Activated CD8-positive, alpha-beta T cell treated with anti-CD3 and anti-CD28 coated beads for 36 hours (primary cell): ENCODE data around the gene ABCA12. TPM values are rescaled to one million over a fixed set of nuclear protein-coding genes. Genes with fewer than 3 reads are reported as not detected.
A peak's percentile ranks its signal among the peaks of the same experiment; 100 is the strongest.

Experiments used
- ATAC-seq: fragments of 200-7000 bp; cut with Tn5 transposase; one replicate; pipeline ENCODE4 v1.10.0; 2021; ENCODE audit warnings: mild to moderate bottlenecking, moderate library complexity
- CTCF ChIA-PET: fragments of 350-600 bp; sonication (Branson Sonifier 250); formaldehyde crosslinking; loops from one replicate; lab custom pipeline; 2021; ENCODE audit warnings: antibody characterized with exemption; lab: Charles Lee
- POLR2A ChIA-PET: fragments of 350-600 bp; sonication (Branson Sonifier 250); formaldehyde crosslinking; loops from one replicate; lab custom pipeline; 2021; ENCODE audit warnings: antibody characterized with exemption; lab: Charles Lee
- DNase-seq: peaks from one replicate; pipeline ENCODE4 v3.0.0-alpha.2; 2020
- H3K27ac Mint-ChIP-seq: one replicate; pipeline ENCODE4 v1.8.0; 2021; ENCODE audit warnings: mild to moderate bottlenecking, mixed read lengths
- H3K27me3 Mint-ChIP-seq: one replicate; pipeline ENCODE4 v1.8.0; 2021; ENCODE audit warnings: mixed read lengths
- H3K36me3 Mint-ChIP-seq: one replicate; pipeline ENCODE4 v1.8.0; 2021; ENCODE audit warnings: low read depth, mixed read lengths
- H3K4me1 Mint-ChIP-seq: one replicate; pipeline ENCODE4 v1.8.0; 2021; ENCODE audit warnings: low read depth, mixed read lengths
- H3K4me3 Mint-ChIP-seq: one replicate; pipeline ENCODE4 v1.8.0; 2021; ENCODE audit warnings: mild to moderate bottlenecking, moderate library complexity, mixed read lengths
- H3K9me3 Mint-ChIP-seq: one replicate; pipeline ENCODE4 v1.8.0; 2021; ENCODE audit warnings: mixed read lengths
- intact Hi-C: fragments of 100-400 bp; cut with micrococcal nuclease; formaldehyde crosslinking; loops from one replicate; pipeline ENCODE4 v1.10.0; 2022
- total RNA-seq, 2 experiments: library from RNA; stranded (reverse); gene quantifications; one replicate each; pipeline ENCODE4 v1.2.3, GENCODE V29; 2021
- TF ChIP-seq, protein P1 (sequence below): fragments of 200-600 bp; IDR thresholded peaks from one replicate; pipeline ENCODE4 v1.8.0; 2022; ENCODE audit warnings: antibody characterized with exemption, mild to moderate bottlenecking

The ABCA12 gene
- total RNA-seq, 2 experiments from 2014 or later, result not detected

DNA sequence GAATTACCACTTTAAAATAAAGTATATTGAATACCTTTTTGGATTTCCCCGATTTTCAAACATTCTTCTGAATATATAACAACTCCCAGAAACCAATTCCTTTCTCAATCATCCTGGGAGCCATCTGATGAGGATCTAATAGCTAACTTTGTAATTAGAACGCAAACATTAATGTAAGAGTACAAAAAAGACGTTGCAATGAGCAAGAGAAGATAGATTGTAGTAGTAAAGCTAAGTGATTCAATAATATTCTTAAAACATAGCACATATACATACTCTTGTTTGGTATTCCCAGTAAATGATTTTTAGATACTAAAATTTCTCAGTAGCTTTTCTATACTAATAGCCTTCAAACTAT, 1.1 kb downstream of the ABCA12 start:
- ChIA-PET POLR2A (no interaction called here), CTCF (interaction anchor here (0.9 kb wide), 1 partner anchor 15 kb away, joined by 4 read pairs; no protein-coding TSS in a partner anchor)
- intact Hi-C loops, result no loop called here
- Mint-ChIP-seq H3K9me3 (no peaks in the 10 kb centered on the region), H3K27me3 (peaks cover 14% of the 10 kb centered on the region), H3K4me1 (no peaks in the 10 kb centered on the region), H3K27ac (no peak overlapping the region), H3K36me3 (no peaks in the 10 kb centered on the region), H3K4me3 (no peak overlapping the region)
- DNase-seq (no peak), ATAC-seq (no peak)
- TF ChIP-seq, protein P1, sequence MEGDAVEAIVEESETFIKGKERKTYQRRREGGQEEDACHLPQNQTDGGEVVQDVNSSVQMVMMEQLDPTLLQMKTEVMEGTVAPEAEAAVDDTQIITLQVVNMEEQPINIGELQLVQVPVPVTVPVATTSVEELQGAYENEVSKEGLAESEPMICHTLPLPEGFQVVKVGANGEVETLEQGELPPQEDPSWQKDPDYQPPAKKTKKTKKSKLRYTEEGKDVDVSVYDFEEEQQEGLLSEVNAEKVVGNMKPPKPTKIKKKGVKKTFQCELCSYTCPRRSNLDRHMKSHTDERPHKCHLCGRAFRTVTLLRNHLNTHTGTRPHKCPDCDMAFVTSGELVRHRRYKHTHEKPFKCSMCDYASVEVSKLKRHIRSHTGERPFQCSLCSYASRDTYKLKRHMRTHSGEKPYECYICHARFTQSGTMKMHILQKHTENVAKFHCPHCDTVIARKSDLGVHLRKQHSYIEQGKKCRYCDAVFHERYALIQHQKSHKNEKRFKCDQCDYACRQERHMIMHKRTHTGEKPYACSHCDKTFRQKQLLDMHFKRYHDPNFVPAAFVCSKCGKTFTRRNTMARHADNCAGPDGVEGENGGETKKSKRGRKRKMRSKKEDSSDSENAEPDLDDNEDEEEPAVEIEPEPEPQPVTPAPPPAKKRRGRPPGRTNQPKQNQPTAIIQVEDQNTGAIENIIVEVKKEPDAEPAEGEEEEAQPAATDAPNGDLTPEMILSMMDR, result no peak

DNA sequence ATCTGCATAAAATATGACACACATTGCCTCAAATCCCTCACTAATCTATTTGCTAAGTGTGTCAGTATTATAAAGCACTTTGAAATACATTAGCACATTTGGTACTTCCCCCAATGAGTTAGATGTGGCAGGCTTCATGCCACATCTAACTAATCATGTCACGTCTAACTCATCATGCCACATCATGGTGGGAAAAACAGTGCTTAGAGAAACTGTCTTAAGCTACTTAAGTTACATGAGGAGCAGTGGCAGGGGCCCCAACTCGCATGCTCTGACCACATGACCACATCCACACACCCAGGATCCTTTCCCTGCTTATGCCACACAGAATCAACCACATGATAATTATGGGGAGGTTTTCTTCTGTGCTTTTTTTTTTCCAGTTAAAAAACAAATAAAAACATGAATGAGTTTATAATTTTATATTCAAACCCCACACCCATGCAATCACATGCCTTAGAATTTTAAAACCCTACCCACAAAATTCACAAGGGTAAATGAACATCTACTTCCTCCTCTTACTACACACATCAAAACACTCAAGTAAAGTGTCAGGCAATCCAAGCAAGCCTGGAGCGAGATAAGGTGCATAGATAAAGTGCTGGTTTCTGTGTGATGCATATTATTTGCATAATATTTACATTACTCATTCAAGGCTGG, 1.6 kb downstream of the ABCA12 start:
- Mint-ChIP-seq H3K27ac (no peak overlapping the region), H3K36me3 (no peaks in the 10 kb centered on the region), H3K4me3 (no peak overlapping the region), H3K4me1 (no peaks in the 10 kb centered on the region), H3K9me3 (no peaks in the 10 kb centered on the region), H3K27me3 (peaks cover 14% of the 10 kb centered on the region)
- TF ChIP-seq, protein P1, result no peak
- ChIA-PET CTCF (no interaction called here), POLR2A (no interaction called here)
- ATAC-seq (peak; percentile 69), DNase-seq (peak; percentile 33)
- intact Hi-C loops, result no loop called here

DNA sequence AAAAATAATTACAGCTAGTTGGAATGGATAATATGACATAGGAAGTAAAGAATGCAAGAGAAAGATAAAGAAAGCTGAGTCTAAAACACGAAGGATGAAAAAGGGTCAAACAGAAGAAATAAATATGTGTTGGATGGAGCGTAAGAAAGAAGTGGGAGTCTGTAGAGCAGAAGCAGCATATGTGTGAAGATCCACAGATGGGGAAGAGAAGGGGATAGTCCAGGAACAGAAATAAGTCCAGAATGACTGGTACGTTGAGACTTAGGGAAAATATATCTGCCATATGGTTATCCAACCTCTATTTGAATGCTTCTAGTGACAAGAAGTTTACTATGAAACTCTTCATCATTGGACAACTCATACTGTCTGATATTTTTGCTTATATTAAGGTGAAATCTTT, 18.0 kb downstream of the ABCA12 start:
- H3K4me1 Mint-ChIP-seq, result no peaks in the 10 kb centered on the region
- ATAC-seq, result no peak
- H3K4me3 Mint-ChIP-seq, result no peak overlapping the region
- CTCF ChIA-PET, result interaction anchor here (1.1 kb wide), 1 partner anchor 38 kb away, joined by 3 read pairs; no protein-coding TSS in a partner anchor
- no peaks in the 10 kb centered on the region for H3K27me3 Mint-ChIP-seq
- TF ChIP-seq, protein P1, result no peak
- POLR2A ChIA-PET, result no interaction called here
- intact Hi-C loops, result no loop called here
- no peak overlapping the region for H3K27ac Mint-ChIP-seq
- H3K36me3 Mint-ChIP-seq, result no peaks in the 10 kb centered on the region
- peaks cover 14% of the 10 kb centered on the region for H3K9me3 Mint-ChIP-seq
- DNase-seq, result no peak

DNA sequence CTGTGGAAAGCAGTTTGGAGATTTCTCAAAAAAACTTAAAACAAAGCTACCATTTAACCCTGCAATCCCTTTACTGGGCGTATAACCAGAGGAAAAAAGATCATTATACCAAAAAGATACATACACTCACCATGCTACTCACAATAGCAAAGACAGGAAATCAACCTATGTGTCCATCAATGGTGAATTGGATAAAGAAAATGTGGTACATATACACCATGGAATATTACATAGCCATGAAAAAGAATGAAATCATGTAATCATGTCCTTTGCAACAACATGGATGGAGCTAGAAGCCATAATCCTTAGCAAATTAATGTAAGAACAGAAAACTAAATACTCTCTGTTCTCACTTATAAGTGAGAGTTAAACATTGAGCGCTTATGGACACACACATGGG, 18.6 kb downstream of the ABCA12 start:
- H3K4me3 Mint-ChIP-seq, result no peak overlapping the region
- intact Hi-C loops, result no loop called here
- no peak for ATAC-seq
- DNase-seq, result no peak
- H3K4me1 Mint-ChIP-seq, result no peaks in the 10 kb centered on the region
- peaks cover 14% of the 10 kb centered on the region for H3K9me3 Mint-ChIP-seq
- CTCF ChIA-PET, result no interaction called here
- no peaks in the 10 kb centered on the region for H3K27me3 Mint-ChIP-seq
- no peak overlapping the region for H3K27ac Mint-ChIP-seq
- POLR2A ChIA-PET, result no interaction called here
- TF ChIP-seq, protein P1, result no peak
- no peaks in the 10 kb centered on the region for H3K36me3 Mint-ChIP-seq

DNA sequence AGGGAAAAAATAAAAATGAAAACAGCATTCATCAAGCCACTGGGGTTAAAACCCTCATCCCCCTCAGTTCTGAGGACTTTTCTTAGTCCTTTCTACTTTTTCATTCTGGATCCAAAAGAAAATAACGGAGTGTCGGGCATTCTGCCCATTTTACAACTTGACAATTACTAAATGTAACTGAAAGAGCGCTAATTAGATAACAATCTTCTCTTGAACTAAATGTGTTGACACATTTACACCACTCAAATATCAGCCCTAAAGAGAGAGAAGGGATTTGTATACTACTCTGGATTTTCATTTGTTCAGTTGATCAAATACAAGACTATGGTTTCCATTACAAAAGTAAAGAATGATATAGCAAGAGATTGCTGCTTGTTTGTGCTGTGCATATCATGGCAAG, 27.5 kb downstream of the ABCA12 start:
- intact Hi-C loops, result no loop called here
- Mint-ChIP-seq H3K36me3 (no peaks in the 10 kb centered on the region), H3K27me3 (no peaks in the 10 kb centered on the region), H3K27ac (no peak overlapping the region), H3K4me3 (no peak overlapping the region), H3K4me1 (no peaks in the 10 kb centered on the region), H3K9me3 (no peaks in the 10 kb centered on the region)
- CTCF ChIA-PET, result no interaction called here
- DNase-seq (no peak), ATAC-seq (no peak)
- POLR2A ChIA-PET, result no interaction called here
- TF ChIP-seq, protein P1, result no peak
